ENCODE results near the gene BRD7.

The BRD7 gene

DNA sequence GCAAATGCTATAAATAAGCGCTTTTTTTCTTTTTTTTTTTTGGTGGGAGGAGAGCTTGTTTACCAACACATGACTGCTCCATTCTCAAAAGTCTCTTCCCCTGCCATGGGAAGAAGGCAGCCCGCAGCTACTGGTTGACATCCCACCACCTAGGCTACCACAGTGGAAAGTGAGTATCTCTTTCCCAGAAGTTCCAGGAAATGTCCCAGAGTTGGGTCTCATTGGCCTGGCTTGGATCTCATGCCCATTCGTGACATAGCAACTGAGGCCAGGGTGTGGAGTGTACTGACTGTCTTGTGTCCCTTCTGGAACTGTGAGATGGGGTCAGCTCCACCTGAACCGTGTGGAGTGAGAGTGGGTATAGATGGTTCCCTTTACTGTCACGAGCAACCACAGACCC is 29.5 kb upstream of the BRD7 start:
- in situ Hi-C loops (cut with MboI; ENCODE audit: low pct_unique_long_range_greater_than_20kb, low sequenced_read_pairs, unreplicated experiment): no loop called here
- TF ChIP-seq, protein P1, sequence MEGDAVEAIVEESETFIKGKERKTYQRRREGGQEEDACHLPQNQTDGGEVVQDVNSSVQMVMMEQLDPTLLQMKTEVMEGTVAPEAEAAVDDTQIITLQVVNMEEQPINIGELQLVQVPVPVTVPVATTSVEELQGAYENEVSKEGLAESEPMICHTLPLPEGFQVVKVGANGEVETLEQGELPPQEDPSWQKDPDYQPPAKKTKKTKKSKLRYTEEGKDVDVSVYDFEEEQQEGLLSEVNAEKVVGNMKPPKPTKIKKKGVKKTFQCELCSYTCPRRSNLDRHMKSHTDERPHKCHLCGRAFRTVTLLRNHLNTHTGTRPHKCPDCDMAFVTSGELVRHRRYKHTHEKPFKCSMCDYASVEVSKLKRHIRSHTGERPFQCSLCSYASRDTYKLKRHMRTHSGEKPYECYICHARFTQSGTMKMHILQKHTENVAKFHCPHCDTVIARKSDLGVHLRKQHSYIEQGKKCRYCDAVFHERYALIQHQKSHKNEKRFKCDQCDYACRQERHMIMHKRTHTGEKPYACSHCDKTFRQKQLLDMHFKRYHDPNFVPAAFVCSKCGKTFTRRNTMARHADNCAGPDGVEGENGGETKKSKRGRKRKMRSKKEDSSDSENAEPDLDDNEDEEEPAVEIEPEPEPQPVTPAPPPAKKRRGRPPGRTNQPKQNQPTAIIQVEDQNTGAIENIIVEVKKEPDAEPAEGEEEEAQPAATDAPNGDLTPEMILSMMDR (IDR thresholded peaks at IDR 0.05; ENCODE audit: extremely low read depth, insufficient read depth, missing control alignments): no peak
- DNase-seq (ENCODE audit: low spot score): no peak

DNA sequence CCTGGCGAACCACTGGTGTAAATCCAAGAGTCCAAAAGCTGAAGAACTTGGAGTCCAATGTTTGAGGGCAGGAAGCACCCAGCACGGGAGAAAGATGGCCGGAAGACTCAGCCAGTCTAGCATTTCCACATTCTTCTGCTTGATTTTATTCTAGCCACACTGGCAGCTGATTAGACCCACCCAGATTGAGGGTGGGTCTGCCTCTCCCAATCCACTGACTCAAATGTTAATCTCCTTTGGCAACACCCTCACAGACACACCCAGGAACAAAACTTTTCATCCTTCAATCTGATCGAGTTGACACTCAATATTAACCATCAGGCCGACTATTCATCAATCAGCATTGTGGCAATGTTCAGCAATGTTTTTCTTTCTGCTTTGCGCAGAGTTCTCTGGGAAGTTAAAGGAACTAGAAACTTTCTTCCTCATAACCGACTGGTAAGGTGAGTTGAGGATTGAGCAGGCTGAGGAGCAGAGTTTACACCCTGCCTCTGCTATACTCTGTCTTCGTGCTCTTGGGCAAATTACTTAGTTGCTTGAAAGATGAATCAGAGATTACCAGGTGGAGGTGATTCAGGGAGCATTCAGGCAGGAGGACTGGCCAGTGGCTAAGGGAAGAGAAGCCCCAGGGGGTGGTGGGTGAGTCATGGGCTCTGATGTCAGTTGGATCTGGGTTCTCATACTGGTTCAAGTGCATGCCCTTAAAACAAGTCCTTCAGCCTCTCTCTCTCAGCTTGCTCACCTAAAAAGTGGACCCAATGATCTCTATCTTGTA is 28.2 kb upstream of the BRD7 start:
- in situ Hi-C loops (cut with MboI; ENCODE audit: low pct_unique_long_range_greater_than_20kb, low sequenced_read_pairs, unreplicated experiment): no loop called here
- DNase-seq (ENCODE audit: low spot score): no peak

DNA sequence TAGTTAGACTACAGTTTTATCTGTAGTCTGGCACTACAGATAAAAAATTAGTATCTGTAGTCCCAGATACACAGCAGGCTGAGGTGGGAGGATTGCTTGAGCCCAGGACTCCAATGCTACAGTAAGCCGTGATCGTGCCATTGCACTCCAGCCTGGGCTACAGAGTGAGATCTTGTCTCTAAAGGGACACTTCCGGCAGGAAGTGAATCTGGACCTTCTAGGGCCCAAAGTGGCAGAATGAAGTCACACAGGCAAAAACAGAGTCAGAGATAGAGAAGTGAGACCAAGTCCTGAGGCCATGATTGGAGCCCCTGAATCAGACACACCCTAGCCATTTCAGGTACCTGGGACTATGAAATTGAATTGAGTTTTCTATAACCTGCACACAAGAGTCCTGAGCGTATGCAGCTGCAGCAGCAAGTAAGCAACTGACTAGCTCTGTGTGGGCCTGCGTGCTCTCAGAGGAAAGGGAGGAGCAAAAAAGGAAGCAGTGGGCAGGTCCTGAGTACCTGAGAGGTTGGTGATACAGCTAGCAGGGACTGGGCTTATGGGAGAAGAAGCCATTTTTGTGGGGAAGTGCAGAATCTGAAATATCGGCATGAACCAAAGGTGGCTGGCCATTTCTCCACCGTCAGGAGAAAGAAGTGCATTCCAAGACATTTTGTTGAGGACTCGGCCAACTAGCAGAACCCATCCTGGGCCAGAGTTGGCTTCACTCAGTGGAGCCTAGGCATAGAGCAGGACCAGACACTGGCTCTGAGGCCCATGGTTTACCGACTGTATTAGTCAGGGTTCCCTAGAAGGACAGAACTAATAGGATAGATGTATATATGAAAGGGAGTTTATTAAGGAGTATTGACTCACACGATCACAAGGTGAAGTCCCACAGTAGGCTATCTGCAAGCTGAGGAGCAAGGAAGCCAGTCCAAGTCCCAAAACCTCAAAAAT is 27.2 kb upstream of the BRD7 start:
- in situ Hi-C loops (cut with MboI; ENCODE audit: low pct_unique_long_range_greater_than_20kb, low sequenced_read_pairs, unreplicated experiment): no loop called here
- TF ChIP-seq, protein P1 (IDR thresholded peaks at IDR 0.05; ENCODE audit: extremely low read depth, insufficient read depth, missing control alignments): no peak
- DNase-seq (ENCODE audit: low spot score): no peak

More for the DNA sequence above, 28.2 kb upstream of the BRD7 start:
- TF ChIP-seq, protein P1 (IDR thresholded peaks at IDR 0.05; ENCODE audit: extremely low read depth, insufficient read depth, missing control alignments): no peak

DNA sequence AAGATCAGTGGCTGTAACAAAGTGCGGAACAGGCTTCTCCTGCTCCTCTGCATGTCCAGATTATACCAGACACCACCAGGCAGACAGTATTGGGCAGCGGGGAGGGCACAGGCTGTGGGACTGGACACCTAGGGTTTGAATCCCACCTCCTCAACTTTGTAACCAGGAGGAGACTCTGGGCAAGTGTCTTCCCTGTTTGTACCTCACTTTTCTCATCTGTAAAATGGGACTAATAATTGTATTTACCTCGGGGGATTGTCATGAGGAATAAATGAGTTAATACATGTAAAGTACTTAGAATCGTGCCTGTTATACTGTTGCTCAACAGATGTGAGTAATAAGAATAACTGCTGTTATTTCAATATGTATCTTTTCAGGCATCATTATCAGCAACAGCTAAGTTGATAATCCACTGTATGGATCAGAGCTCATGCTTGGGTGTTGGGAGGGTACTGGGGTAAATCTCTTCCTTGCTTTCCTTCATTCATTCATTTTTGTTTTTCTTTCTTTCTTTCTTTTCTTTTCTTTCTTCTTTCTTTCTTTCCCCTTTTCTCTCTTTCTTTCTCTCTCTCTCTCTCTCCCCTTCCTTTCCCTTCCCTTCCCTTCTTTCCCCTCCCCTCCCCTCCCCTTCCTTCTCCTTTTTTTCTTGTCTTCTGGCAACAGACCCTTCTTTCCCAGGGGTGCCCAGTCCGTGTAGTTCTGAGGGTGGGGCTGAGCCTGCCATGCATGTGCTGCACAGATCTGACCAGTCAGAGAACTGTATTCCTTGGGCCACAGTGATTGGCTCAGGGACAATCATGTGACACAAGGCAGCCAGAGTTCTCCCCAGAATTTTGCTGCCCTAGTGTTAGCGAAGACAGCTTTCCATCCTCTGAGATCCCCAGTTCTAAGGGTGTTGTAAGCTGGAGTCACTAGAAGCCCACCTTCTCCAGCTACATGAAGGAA is 25.3 kb upstream of the BRD7 start:
- no peak for DNase-seq (ENCODE audit: low spot score)
- TF ChIP-seq, protein P1 (IDR thresholded peaks at IDR 0.05; ENCODE audit: extremely low read depth, insufficient read depth, missing control alignments): no peak
- in situ Hi-C loops (cut with MboI; ENCODE audit: low pct_unique_long_range_greater_than_20kb, low sequenced_read_pairs, unreplicated experiment): no loop called here

DNA sequence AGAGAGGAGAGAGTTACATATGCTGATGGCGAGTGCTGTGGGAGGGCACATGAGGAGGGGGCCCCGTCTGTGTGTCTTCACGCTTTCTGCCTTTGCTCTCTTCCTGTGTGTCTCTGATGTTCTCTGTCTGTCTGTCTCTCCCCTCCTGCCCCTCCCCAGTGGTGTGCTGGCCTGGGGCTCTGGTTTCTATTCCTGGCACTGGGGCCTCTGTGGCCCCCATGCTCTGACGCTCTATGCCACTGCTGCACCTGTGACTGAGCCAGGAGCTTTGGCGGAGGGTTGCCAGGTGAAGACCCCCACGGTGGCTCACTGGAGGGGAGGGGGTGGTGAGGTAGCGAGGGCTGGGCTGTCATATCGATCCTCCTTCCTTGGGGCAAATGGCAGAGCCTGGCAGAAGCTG is 24.6 kb upstream of the BRD7 start:
- DNase-seq (ENCODE audit: low spot score): no peak
- in situ Hi-C loops (cut with MboI; ENCODE audit: low pct_unique_long_range_greater_than_20kb, low sequenced_read_pairs, unreplicated experiment): no loop called here
- TF ChIP-seq, protein P1 (IDR thresholded peaks at IDR 0.05; ENCODE audit: extremely low read depth, insufficient read depth, missing control alignments): no peak
